Heart left ventricle (tissue), 16 donors: ENCODE measurements around the gene TLCD3B. TPM values are rescaled to one million over a fixed set of nuclear protein-coding genes. Genes with fewer than 3 reads are reported as not detected.
"Not testable (repeated sequence)": the region's sequence is repeated elsewhere in the genome, so short reads cannot be mapped to it uniquely, and the experiment has no call there.

Source experiments
- ATAC-seq, 4 donors: fragments of 200-7000 bp; cut with Tn5 transposase; one replicate each; pipeline ENCODE4 v1.9.1; 2020 to 2022; ENCODE audit warnings: moderate library complexity in 4 of 4, mild to moderate bottlenecking in 3 of 4, moderate number of reproducible peaks in 1 of 4
- DNase-seq, 5 donors: peaks; one replicate each; pipeline ENCODE4 v3.0.0-alpha.2; 2020
- H3K27ac ChIP-seq, 12 donors: fragments of 200-600 bp; sonication (generic) in 4 of 12; one replicate each; pipeline versions ENCODE4 v1.5.0 to v1.8.0; 2016 to 2022; ENCODE audit warnings: mild to moderate bottlenecking in 2 of 12
- H3K27me3 ChIP-seq, 9 donors: fragments of 200-600 bp; sonication (generic) in 2 of 9; one replicate each; pipeline versions ENCODE4 v1.5.1 to v1.8.0; 2016 to 2022; ENCODE audit warnings: mild to moderate bottlenecking in 3 of 9
- H3K36me3 ChIP-seq, 9 donors: fragments of 200-600 bp; sonication (generic) in 2 of 9; one replicate each; pipeline versions ENCODE4 v1.5.0 to v1.8.0; 2018 to 2022; ENCODE audit warnings: mild to moderate bottlenecking in 2 of 9
- H3K4me1 ChIP-seq, 12 donors: fragments of 200-600 bp; sonication (generic) in 4 of 12; one replicate each; pipeline versions ENCODE4 v1.5.0 to v1.8.0; 2016 to 2022; ENCODE audit warnings: mild to moderate bottlenecking in 3 of 12
- H3K4me3 ChIP-seq, 12 donors: fragments of 200-600 bp; sonication (generic) in 4 of 12; one replicate each; pipeline versions ENCODE4 v1.5.0 to v1.8.0; 2017 to 2022; ENCODE audit warnings: mild to moderate bottlenecking in 9 of 12, moderate library complexity in 4 of 12
- H3K9me3 ChIP-seq, 12 donors: fragments of 200-600 bp; sonication (generic) in 4 of 12; one replicate each; pipeline versions ENCODE4 v1.5.0 to v1.8.0; 2016 to 2022; ENCODE audit warnings: mild to moderate bottlenecking in 1 of 12
- CTCF ChIP-seq, 12 donors: fragments of 200-600 bp; sonication (generic) in 4 of 12; IDR thresholded peaks; one replicate each; pipeline versions ENCODE4 v1.5.0 to v1.8.0; 2018 to 2022; ENCODE audit warnings: antibody characterized with exemption in 12 of 12, mild to moderate bottlenecking in 5 of 12
- POLR2A ChIP-seq, 2 donors: fragments of 450-650 bp; IDR thresholded peaks; one replicate each; pipeline ENCODE4 v1.6.1; 2017; ENCODE audit warnings: antibody characterized with exemption in 2 of 2, mild to moderate bottlenecking in 2 of 2, moderate library complexity in 2 of 2
- WGBS, 4 donors: extraction: QIAGEN DNeasy Blood & Tissue Kit in 2 of 4; methylation state at CpG; one replicate each; pipeline versions ENCODE4 v1.1.5 to v1.1.7; 2013 to 2018; 5-methylcytosine and 5-hydroxymethylcytosine counted together
- intact Hi-C, 10 donors: fragments of 100-400 bp; cut with DNase I; formaldehyde crosslinking; loops; one replicate each; pipeline versions ENCODE4 v1.11.1 to v1.14.2; 2022
- polyA plus RNA-seq, 2 donors: library from polyadenylated mRNA; stranded (reverse); fragments of 200-250 nt; gene quantifications; one replicate each; pipeline ENCODE4 v1.2.3, GENCODE V29; 2013
- total RNA-seq, 9 donors: library from RNA; depleted of rRNA in 2 of 9; stranded (reverse); fragments of >200 nt in 2 of 9; fragmentation: NEBNext Ultra II Directional in 3 of 9; extraction: Animal tissue kit (Norgen Biotek cat#: 25700) in 3 of 9; gene quantifications; one replicate each; pipeline versions ENCODE4 v1.1.0 to v1.2.4, GENCODE V29; 2016 to 2023
- donor health status: ischemic (EF 13 %, LVEDD 7.1; RV severe dilation, severe dysfunction).
- donor health status: healthy with polysubstance abuse.
- donor health status: DM: no; HTN: yes; CAD: no.
- donor health status: DM: no; HTN: no; CAD: no.
- donor health status: ischemic (EF 25% LVEDD 6.9; RV normal size, moderate dysfunction).
- donor health status: ischemic (EF 25% LVEDD 5.7; RV mildly dilated, moderate dysfunction).
- donor health status: healthy.
- donor health status: DM: yes; HTN: yes; CAD: no.
- donor health status: ischemic (EF 35%, LVEDD 5.7; RV mildly dilated, moderate dysfunction).
- donor health status: nonischemic (EF 11% LVEDD 7.7; RV severe dilation, severe dysfunction).
- donor health status: DM: yes; HTN: yes; CAD: no.
- donor health status: PGD.
- donor health status: ischemic (EF 29% LVEDD 5.4; RV normal size, mild dysfunction).
- donor health status: nonischemic (EF 23%, LVEDD 6.1; RV moderate dilation, normal function).

Gene TLCD3B
- total and polyA plus RNA-seq, 11 donors, result not detected

GRCh38 chr16:30041841-30042240 is 10.8 kb upstream of the TLCD3B start:
- DNase-seq, result no peak
- peak; percentile 25 to 59 (median 46) for TF ChIP-seq CTCF (IDR thresholded peaks at IDR 0.05)
- TF ChIP-seq POLR2A (IDR thresholded peaks at IDR 0.05), result no peak
- ATAC-seq, result no peak
- no peaks in the 10 kb centered on the region for H3K36me3 ChIP-seq
- intact Hi-C loops, result no loop called here
- no peak overlapping the region for H3K27ac ChIP-seq
- no peaks in the 10 kb centered on the region for H3K9me3 ChIP-seq
- no peak overlapping the region for H3K4me3 ChIP-seq
- 25 to 27% (median 25%) methylated on average over 5 of the region's 5 CpGs for WGBS, 4 donors
- H3K4me1 ChIP-seq, result no peaks in the 10 kb centered on the region
- H3K27me3 ChIP-seq, result peaks cover 0 to 4% (median 0%) of the 10 kb centered on the region in 9 donors

DNA sequence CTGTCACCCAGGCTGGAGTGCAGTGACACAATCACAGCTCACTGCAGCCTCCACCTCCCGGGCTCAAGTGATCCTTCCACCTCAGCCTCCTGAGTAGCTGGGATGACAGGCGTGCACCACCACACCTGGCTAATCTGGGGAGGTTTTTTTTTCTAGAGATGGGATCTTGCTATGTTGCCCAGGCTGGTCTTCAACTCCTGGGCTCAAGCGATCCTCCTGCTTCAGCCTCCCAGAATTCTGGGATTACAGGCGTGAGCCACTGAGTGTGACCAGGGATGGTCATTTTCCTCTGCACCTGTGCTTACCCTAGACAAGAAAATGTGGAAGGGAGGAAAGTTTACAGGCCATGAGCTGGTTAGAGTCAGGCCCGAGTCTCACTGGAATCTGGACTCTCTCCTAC is 9.6 kb upstream of the TLCD3B start:
- H3K36me3 ChIP-seq, H3K9me3 ChIP-seq, H3K4me1 ChIP-seq, ATAC-seq, intact Hi-C loops, H3K27ac ChIP-seq, DNase-seq, H3K4me3 ChIP-seq: not testable (repeated sequence)
- H3K27me3 ChIP-seq, result peaks cover 0 to 11% (median 0%) of the 10 kb centered on the region in 9 donors
- 84 to 88% (median 86%) methylated on average over 5 of the region's 5 CpGs for WGBS, 4 donors

GRCh38 chr16:30040221-30040620 is 9.2 kb upstream of the TLCD3B start:
- Histone ChIP-seq H3K9me3 (no peaks in the 10 kb centered on the region), H3K4me3 (no peak overlapping the region), H3K27ac (no peak overlapping the region), H3K36me3 (no peaks in the 10 kb centered on the region), H3K4me1 (no peaks in the 10 kb centered on the region), H3K27me3 (peaks cover 0 to 15% (median 4%) of the 10 kb centered on the region in 9 donors)
- intact Hi-C loops, result no loop called here
- TF ChIP-seq CTCF (IDR thresholded peaks at IDR 0.05) (no peak), POLR2A (IDR thresholded peaks at IDR 0.05) (no peak)
- 70 to 85% (median 73%) methylated on average over 5 of the region's 5 CpGs for WGBS, 4 donors
- DNase-seq, result no peak
- ATAC-seq, result no peak

GRCh38 chr16:30033270-30033669 is 2.2 kb upstream of the TLCD3B start:
- H3K27me3 ChIP-seq, result peaks cover 25 to 82% (median 65%) of the 10 kb centered on the region in 9 donors
- DNase-seq, result no peak
- intact Hi-C loops, result loop anchor here in 1 of 10 donors (10.0 kb wide), 1 partner anchor 62 kb away; the partner anchor contains the start of genes TBX6 and YPEL3
- no peaks in the 10 kb centered on the region for H3K9me3 ChIP-seq
- no peak overlapping the region for H3K27ac ChIP-seq
- ATAC-seq, result no peak
- no peak for TF ChIP-seq POLR2A (IDR thresholded peaks at IDR 0.05)
- TF ChIP-seq CTCF (IDR thresholded peaks at IDR 0.05), result no peak
- WGBS, 4 donors, result 76 to 85% (median 78%) methylated on average over 7 of the region's 7 CpGs
- H3K4me3 ChIP-seq, result no peak overlapping the region
- H3K36me3 ChIP-seq, result no peaks in the 10 kb centered on the region
- H3K4me1 ChIP-seq, result peaks cover 0 to 11% (median 0%) of the 10 kb centered on the region in 12 donors
